ENCODE data around the gene NTM.

- TF ChIP-seq CTCF (IDR thresholded peaks at IDR 0.05; ENCODE audit: low read length), result no peak
- no peak for TF ChIP-seq EZH2 (IDR thresholded peaks at IDR 0.05; ENCODE audit: borderline replicate concordance, low read length)
These were observed 247.8 kb downstream of the NTM start for GRCh38 chr11:131618201-131618600.

Data from OCI-LY1 (cell line).